AG04449 (cell line): ENCODE results near the gene SCIMP.
"Not testable (repeated sequence)": the region's sequence is repeated elsewhere in the genome, so short reads cannot be mapped to it uniquely, and the experiment has no call there.

Source experiments
- CTCF ChIA-PET: fragments of 350-600 bp; formaldehyde crosslinking; extraction: SDS; loops from one replicate; lab custom pipeline; 2021; ENCODE audit warnings: antibody characterized with exemption; lab: Yijun Ruan, JAX
- POLR2A ChIA-PET: fragments of 400-600, 350-600 bp; formaldehyde crosslinking; extraction: SDS; loops from one replicate; lab custom pipeline; 2020; ENCODE audit warnings: antibody characterized with exemption, inconsistent platforms; lab: Yijun Ruan, JAX
- DNase-seq: peaks from one replicate; pipeline ENCODE4 v3.0.0-alpha.2; 2010; ENCODE audit warnings: low read depth, low spot score
- H3K4me3 ChIP-seq: 2 replicates; pipeline ENCODE4 v1.5.1; 2011; ENCODE audit warnings: low read depth, mild to moderate bottlenecking, control low read depth, low read length
- TF ChIP-seq, protein P1 (sequence below): IDR thresholded peaks from one replicate; pipeline ENCODE4 v1.5.1; 2011; ENCODE audit warnings: mild to moderate bottlenecking, moderate library complexity, low read length, control low read depth, inconsistent platforms; ENCODE audit not compliant: insufficient read depth; ENCODE audit errors: missing control alignments

The SCIMP gene

DNA sequence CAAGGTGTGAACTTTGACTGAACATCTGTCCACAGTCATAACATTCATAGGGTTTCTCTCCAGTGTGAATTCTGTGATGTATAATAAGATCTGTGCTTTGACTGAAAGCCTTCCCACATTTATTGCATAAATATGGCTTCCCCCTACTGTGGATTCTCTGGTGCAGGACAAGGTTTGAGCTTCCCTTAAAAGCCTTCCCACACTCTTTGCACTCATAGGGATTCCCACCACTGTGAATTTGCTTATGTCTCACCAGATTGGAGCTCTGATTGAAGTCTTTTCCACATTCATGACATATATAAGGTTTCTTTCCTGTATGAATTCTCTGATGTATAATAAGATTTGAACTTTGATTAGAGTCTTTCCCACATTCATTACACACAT is 51.3 kb downstream of the SCIMP start:
- ChIA-PET CTCF (interaction anchor here (1.0 kb wide), 1 partner anchor 8 kb away, joined by 3 read pairs; the partner anchor contains the start of gene ZNF594), POLR2A (no interaction called here)
- DNase-seq: no peak
- TF ChIP-seq, protein P1, sequence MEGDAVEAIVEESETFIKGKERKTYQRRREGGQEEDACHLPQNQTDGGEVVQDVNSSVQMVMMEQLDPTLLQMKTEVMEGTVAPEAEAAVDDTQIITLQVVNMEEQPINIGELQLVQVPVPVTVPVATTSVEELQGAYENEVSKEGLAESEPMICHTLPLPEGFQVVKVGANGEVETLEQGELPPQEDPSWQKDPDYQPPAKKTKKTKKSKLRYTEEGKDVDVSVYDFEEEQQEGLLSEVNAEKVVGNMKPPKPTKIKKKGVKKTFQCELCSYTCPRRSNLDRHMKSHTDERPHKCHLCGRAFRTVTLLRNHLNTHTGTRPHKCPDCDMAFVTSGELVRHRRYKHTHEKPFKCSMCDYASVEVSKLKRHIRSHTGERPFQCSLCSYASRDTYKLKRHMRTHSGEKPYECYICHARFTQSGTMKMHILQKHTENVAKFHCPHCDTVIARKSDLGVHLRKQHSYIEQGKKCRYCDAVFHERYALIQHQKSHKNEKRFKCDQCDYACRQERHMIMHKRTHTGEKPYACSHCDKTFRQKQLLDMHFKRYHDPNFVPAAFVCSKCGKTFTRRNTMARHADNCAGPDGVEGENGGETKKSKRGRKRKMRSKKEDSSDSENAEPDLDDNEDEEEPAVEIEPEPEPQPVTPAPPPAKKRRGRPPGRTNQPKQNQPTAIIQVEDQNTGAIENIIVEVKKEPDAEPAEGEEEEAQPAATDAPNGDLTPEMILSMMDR: no peak
- H3K4me3 ChIP-seq: no peak overlapping the region

DNA sequence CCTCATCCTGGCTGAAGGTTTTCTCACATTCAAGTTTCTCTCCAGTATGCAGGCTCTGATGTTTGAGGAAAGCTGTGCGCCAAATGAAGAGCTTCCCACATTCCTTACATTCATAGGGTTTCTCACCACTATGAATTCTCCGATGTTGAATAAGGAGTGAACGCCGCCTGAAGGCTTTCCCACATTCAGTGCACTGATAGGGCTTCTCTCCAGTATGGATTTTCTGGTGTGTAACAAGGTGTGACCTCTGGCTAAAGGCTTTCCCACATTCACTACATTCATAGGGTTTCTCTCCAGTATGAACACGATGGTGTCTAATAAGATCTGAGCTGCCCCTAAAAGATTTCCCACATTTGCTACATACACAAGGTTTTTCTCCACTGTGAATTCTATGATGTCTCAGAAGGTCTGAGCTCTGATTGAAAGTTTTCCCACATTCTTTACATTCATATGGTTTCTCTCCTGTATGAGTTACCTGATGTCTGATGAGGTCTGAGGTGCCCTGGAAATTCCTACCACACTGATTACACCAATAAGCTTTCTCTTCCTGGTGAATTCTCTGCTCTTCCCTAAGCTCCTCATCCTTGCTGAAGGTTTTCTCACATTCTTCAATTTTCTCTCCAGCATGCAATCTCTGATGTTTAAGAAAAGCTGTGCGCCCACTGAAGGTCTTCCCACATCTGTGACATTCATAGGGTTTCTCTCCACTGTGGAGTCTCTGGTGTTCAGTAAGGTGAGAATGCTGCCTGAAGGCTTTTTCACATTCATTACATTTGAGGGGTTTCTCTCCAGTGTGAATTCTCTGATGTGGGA is 51.9 kb downstream of the SCIMP start:
- ChIA-PET CTCF (interaction anchor here (1.0 kb wide), 1 partner anchor 9 kb away, joined by 3 read pairs; the partner anchor contains the start of gene ZNF594), POLR2A (no interaction called here)
- TF ChIP-seq, protein P1: no peak
- DNase-seq: no peak
- no peak overlapping the region for H3K4me3 ChIP-seq

DNA sequence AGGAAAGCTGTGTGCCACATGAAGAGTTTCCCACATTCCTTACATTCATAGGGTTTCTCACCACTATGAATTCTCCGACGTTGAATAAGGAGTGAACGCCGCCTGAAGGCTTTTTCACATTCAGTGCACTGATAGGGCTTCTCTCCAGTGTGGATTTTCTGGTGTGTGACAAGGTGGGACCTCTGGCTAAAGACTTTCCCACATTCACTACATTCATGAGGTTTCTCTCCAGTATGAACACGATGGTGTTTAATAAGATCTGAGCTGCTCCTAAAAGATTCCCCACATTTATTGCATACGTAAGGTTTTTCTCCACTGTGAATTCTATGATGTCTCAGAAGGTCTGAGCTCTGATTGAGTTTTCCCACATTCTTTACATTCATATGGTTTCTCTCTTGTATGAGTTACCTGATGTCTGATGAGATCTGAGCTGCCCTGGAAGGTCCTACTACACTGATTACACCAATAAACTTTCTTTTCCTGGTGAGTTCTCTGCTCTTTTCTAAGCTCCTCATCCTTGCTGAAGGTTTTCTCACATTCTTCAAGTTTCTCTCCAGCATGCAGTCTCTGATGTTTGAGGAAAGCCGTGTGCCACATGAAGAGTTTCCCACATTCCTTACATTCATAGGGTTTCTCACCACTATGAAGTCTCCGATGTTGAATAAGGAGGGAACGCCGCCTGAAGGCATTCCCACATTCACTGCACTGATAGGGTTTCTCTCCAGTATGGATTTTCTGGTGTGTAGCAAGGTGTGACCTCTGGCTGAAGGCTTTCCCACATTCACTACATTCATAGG is 53.0 kb downstream of the SCIMP start:
- TF ChIP-seq, protein P1: no peak
- POLR2A ChIA-PET: no interaction called here
- H3K4me3 ChIP-seq: no peak overlapping the region
- no peak for DNase-seq
- CTCF ChIA-PET: interaction anchor here (1.2 to 2.3 kb wide), 2 partner anchors 9 to 13 kb away, joined by 3 to 7 read pairs; partner anchors contain the start of gene ZNF594

DNA sequence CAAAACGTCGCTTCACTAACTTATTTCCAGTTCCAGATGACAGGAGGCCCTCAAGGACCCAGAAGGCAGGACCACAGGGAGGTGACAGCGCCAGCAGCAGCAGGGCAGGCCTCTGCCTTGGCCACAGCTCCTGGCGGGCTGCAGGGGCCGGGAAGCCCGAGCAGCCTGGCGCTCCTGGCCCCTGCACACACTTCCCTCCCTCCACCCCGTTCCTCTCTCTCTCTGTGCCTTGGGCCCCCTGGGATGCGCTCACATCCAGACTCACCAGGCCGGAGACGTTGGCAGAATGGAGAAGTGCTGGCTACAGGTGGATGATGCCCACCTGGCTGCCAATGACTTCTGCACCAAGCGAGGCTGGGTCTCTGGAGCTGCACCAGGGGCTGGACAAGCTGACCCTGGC is 55.7 kb downstream of the SCIMP start:
- no peak overlapping the region for H3K4me3 ChIP-seq
- no peak for DNase-seq
- CTCF ChIA-PET: no interaction called here
- TF ChIP-seq, protein P1: no peak
- POLR2A ChIA-PET: no interaction called here

DNA sequence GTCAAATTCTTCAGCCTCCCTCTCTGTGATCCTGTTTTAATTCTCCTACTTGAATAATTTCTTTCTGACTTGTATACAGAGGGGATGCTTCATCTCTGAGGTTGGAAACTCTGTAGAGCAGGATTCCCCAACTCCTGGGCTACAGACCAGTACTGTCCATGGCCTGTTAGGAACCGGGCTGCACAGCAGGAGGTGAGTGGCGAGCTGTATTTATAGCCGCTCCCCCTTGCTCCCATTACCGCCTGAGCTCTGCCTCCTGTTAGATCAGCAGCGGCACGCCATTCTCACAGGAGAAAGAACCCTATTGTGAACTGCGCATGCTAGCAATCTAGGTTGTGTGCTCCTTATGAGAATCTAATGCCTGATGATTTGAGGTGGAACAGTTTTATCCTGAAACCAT is 59.6 kb downstream of the SCIMP start:
- POLR2A ChIA-PET, H3K4me3 ChIP-seq, DNase-seq: not testable (repeated sequence)
- CTCF ChIA-PET: interaction anchor here (1.3 kb wide), 1 partner anchor 17 kb away, joined by 4 read pairs; the partner anchor contains the start of gene ZNF594

DNA sequence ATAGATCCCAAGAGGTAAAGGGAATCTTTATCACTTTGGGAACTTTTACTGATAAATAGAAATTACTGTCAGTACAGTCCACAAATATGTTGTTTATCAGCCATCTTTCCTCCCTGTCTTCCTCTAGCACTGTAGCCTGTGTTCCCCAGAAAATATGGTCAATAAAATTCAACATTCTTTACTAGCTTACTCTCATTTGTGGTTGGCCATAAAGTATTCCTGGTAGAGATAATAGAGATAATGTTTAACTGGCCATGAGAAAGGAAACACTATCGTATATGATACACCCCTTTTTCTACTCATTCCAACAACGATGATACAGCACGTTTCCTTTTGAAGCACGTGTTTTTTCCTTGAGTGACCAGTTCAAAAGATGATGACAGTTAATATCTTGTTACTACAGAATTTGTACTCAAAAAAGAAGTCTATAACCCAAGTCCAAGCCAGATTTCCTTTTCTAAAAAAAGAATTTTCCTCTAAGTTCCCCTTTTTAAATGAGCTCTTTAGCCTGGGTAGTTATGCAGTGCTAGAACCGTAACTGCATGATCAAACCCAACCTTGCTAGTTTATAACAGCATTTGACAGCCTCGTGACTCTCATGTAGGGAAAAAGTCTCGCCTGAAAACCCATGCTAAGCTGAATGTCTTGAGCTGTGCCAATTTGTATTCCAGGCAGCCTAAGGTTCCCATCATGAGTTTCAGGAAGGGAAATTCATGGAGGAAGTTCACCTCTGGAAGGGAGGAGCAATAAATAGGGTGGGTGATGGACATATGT is 68.7 kb downstream of the SCIMP start:
- DNase-seq: peak; percentile 29
- H3K4me3 ChIP-seq, POLR2A ChIA-PET: not testable (repeated sequence)
- CTCF ChIA-PET: interaction anchor here (0.9 kb wide), 1 partner anchor 72 kb away, joined by 3 read pairs; no protein-coding TSS in a partner anchor
